HL-60 (cell line): ENCODE results near the gene COL6A3.

Experiments
- DNase-seq, 2 experiments: peaks; one replicate each; pipeline ENCODE4 v3.0.0-alpha.2; 2010 to 2020; ENCODE audit warnings: low read depth in 1 of 2, low spot score in 1 of 2
- H3K27ac ChIP-seq: fragments of 250-450 bp; sonication (Bioruptor Pico); replicated peaks from 2 replicates; pipeline ENCODE4 v1.5.1; 2020; ENCODE audit warnings: mild to moderate bottlenecking, moderate library complexity
- H3K27me3 ChIP-seq: fragments of 250-450 bp; sonication (Bioruptor Pico); 2 replicates; pipeline ENCODE4 v1.5.1; 2021; ENCODE audit warnings: mild to moderate bottlenecking, moderate library complexity; ENCODE audit not compliant: insufficient read depth, poor library complexity, severe bottlenecking
- H3K4me3 ChIP-seq: replicated peaks from 2 replicates; pipeline ENCODE4 v1.5.1; 2011; ENCODE audit warnings: mild to moderate bottlenecking, control low read depth, low read length; ENCODE audit not compliant: insufficient read depth
- CTCF ChIP-seq: IDR thresholded peaks from one replicate; pipeline ENCODE4 v1.5.1; 2011; ENCODE audit warnings: low read length, control low read depth, inconsistent platforms; ENCODE audit not compliant: insufficient read depth
- GABPA ChIP-seq: IDR thresholded peaks from 2 replicates; pipeline ENCODE4 v1.6.1; 2012; ENCODE audit warnings: low read depth
- POLR2AphosphoS5 ChIP-seq: IDR thresholded peaks from 2 replicates; pipeline ENCODE4 v1.6.1; 2012; ENCODE audit warnings: low read depth
- REST ChIP-seq: IDR thresholded peaks from 2 replicates; pipeline ENCODE4 v1.6.1; 2012; ENCODE audit warnings: low read depth; ENCODE audit not compliant: insufficient replicate concordance
- SPI1 ChIP-seq: IDR thresholded peaks from 2 replicates; pipeline ENCODE4 v1.6.1; 2012; ENCODE audit warnings: low read depth, mild to moderate bottlenecking, borderline replicate concordance

COL6A3 gene

DNA sequence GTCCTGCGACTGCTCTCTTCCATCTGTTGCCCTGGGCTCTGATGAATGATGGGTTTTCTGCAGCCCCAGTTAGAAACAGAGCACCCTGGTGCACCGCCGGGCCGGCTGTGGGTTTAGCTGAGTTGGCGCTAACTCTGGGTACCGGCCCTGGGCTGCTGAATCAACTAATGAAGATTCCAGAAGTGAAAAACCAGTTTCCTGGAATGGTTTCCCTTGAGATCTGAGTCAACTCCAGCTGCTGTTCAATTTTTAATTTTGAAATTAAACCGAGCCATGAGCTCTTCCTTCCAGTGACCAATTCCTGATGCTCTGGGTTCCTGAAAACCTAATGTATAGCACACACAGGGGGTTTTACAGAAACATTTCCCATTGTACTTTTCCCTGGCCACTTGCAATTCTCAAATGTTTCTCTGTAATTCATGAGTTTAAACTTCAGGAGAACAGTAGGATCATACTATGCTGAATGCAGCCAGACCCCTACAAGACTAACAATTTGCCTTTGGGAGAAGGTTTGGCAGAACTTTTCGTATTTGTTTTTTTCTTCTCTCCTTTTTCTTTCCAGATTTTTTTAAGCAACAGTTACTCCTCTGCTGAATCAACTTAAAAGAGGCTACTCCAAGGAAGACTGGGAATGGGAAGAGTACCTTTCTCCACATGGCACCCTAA lies 5.5 kb downstream of the COL6A3 start:
- peaks cover 18% of the 10 kb centered on the region for H3K27me3 ChIP-seq
- H3K4me3 ChIP-seq, result no peak overlapping the region
- no peak for DNase-seq
- TF ChIP-seq POLR2AphosphoS5 (no peak), REST (no peak), GABPA (no peak), CTCF (no peak), SPI1 (no peak)
- no peak overlapping the region for H3K27ac ChIP-seq

DNA sequence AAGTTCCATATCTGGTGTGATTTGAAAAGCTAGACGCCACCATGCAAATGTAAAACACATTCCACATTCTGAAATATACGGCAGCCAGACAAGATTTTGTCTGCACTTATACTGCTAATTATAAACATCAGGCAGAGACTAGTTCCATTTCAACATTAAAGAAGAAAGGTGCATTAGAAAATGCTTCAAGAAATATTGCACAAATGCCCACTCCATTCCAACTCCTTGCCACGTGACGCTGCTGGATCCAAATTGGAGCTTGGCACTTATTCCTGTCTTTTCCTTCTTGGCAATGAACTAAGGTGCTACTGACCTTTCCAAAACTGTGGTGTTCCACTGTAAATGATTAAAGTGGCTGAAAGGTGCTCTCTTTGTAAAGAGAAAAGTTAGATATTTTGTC lies 6.3 kb downstream of the COL6A3 start:
- Histone ChIP-seq H3K27ac (no peak overlapping the region), H3K27me3 (peaks cover 18% of the 10 kb centered on the region), H3K4me3 (no peak overlapping the region)
- TF ChIP-seq CTCF, result no peak
- TF ChIP-seq GABPA, result no peak
- TF ChIP-seq POLR2AphosphoS5, result no peak
- no peak for TF ChIP-seq SPI1
- no peak for TF ChIP-seq REST
- no peak for DNase-seq

DNA sequence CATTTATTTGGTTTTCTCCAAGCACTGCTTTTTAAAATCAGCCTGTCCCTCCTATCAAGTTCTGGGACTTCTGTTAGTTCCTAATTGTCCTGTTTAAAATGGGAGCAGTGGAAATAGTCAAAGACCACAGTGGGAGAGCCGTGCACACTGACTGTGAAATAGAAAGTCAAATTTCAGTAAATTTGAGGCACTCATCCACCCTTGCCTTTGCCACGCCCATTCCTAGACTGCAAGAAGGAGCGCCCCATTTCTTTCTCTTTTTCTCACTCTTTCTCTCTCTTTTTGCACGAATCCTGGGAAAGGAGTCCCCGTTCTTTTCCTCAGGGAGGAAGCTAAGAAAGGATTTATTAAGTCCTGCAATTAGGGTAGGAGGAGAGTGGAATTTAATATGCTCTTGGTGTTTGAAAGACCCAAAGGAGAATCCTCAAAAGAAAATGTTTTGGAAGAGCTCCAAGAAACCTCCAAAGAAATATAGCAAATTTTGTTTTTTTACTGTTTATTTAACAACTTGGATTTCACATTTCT lies 7.5 kb downstream of the COL6A3 start:
- no peak for TF ChIP-seq SPI1
- no peak for TF ChIP-seq POLR2AphosphoS5
- no peak for TF ChIP-seq REST
- TF ChIP-seq CTCF, result no peak
- TF ChIP-seq GABPA, result no peak
- H3K4me3 ChIP-seq, result no peak overlapping the region
- peaks cover 18% of the 10 kb centered on the region for H3K27me3 ChIP-seq
- no peak overlapping the region for H3K27ac ChIP-seq
- DNase-seq, result no peak
